ENCODE results near the gene CCNY. TPM values are rescaled to one million over a fixed set of nuclear protein-coding genes. Genes with fewer than 3 reads are reported as not detected.

The CCNY gene
- polyA plus RNA-seq, 3 donors = 93.1 to 115 (median 113) TPM

- no peak for DNase-seq (ENCODE audit: extremely low read depth in 1 of 11, low read depth in 9 of 11, low spot score in 4 of 11)
Measured at GRCh38 chr10:35434533-35434932, 98.2 kb downstream of the CCNY start.

DNA sequence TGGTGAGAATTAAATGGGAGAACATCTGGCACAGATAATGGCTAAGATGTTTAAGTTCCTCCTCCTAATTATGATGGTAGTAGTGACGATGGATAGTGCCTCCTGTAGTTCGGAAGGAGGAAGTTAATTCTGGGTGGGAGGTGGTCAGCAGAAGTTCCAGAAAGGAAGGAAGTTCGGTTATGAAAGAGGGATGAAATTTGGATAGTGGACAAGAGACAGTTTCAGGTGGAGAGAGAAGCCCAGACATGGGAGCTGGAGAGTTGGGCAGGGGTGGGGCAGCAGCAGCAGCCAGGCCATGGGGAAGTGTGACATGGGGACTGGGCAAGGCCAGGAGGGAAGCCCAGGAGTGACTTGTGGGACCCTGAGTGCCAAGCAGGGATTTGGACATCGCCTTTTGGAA is 99.5 kb downstream of the CCNY start:
- no peak for DNase-seq (ENCODE audit: extremely low read depth in 1 of 11, low read depth in 9 of 11, low spot score in 4 of 11)

DNA sequence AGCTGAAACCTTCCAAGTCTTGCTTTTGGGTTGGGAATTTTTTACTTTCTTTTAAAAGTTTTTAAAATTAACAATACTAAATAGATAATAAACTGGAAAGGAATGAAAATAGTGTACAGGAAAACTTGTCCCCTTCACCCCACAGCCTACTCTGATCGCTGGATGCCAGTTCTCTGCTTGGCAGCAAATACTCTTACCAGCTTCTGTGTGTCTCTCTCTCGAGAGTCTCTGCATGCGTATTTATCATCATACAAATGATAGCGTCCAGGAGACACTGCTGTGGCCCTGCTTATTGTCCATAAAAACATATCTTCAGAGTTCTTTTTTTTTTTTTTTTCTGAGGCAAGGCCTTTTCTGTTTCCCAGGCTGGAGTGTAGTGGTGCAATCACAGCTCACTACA is 101.5 kb downstream of the CCNY start:
- DNase-seq (ENCODE audit: extremely low read depth in 1 of 11, low read depth in 9 of 11, low spot score in 4 of 11) = no peak

GRCh38 chr10:35438718-35439571 is 102.6 kb downstream of the CCNY start:
- no peak for DNase-seq (ENCODE audit: extremely low read depth in 1 of 11, low read depth in 9 of 11, low spot score in 4 of 11)

GRCh38 chr10:35440016-35440415 is 103.7 kb downstream of the CCNY start:
- DNase-seq (ENCODE audit: extremely low read depth in 1 of 11, low read depth in 9 of 11, low spot score in 4 of 11) = no peak

DNA sequence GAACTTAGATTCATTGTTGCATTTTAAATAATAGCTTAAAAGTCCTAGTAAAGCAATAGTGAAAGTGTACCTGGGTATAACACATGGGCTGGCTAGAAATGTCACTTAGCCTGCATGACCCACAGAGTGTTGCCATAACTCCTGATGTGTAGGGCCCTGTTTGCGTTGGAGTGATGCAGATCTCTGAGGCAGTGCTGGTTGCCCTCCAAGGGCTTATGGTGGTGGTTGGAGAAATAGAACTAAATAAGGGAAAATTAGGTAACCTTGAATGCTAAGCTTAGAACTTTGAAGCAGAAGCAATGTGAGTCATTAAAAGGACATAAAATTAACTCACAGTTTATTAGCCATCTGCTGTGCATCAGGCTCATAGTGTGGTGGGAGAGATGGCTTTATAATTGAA is 105.7 kb downstream of the CCNY start:
- no peak for DNase-seq (ENCODE audit: extremely low read depth in 1 of 11, low read depth in 9 of 11, low spot score in 4 of 11)

- DNase-seq (ENCODE audit: extremely low read depth in 1 of 11, low read depth in 9 of 11, low spot score in 4 of 11) = no peak
Measured at GRCh38 chr10:35442592-35442991, 106.3 kb downstream of the CCNY start.

GRCh38 chr10:35443858-35444257 is 107.5 kb downstream of the CCNY start:
- no peak for DNase-seq (ENCODE audit: extremely low read depth in 1 of 11, low read depth in 9 of 11, low spot score in 4 of 11)

GRCh38 chr10:35445150-35445884 is 109.0 kb downstream of the CCNY start:
- DNase-seq (ENCODE audit: extremely low read depth in 1 of 11, low read depth in 9 of 11, low spot score in 4 of 11) = no peak

- DNase-seq (ENCODE audit: extremely low read depth in 1 of 11, low read depth in 9 of 11, low spot score in 4 of 11) = no peak
Measured at GRCh38 chr10:35446439-35446838, 110.1 kb downstream of the CCNY start.

DNA sequence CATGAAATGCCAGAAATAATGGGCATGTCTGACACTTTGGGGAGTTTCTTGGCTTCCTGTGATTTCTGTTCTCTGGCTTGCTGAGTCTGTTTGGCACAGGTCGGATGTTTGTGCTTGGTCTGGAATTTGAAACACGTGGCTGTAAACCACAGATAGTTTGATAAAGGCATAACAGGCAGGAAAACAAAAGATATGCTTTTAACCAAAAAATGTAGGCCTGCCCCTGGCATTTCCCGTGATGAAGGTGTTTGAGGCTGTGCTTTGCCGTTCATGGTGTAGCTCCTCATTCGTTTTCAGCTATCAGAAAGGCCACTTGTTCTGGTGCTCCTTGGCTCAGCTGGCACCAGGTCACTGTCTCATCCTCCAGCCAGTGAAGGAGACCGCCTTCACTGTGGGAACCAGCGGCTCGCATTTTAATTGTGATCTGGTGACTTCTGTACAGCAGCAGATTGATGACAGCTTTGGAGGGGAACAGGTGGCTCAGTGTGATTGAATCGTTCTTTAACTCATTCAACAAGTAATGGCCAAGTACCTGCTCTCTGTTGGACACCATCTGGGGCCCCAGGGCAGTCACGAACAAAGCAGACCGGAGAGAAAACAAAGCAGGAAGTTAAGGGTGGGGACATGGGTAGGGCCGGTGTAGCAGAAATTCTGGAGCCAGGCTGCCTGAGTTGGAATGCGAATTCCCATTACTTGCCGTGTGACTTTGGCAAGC is 111.5 kb downstream of the CCNY start:
- DNase-seq (ENCODE audit: extremely low read depth in 1 of 11, low read depth in 9 of 11, low spot score in 4 of 11) = no peak

DNA sequence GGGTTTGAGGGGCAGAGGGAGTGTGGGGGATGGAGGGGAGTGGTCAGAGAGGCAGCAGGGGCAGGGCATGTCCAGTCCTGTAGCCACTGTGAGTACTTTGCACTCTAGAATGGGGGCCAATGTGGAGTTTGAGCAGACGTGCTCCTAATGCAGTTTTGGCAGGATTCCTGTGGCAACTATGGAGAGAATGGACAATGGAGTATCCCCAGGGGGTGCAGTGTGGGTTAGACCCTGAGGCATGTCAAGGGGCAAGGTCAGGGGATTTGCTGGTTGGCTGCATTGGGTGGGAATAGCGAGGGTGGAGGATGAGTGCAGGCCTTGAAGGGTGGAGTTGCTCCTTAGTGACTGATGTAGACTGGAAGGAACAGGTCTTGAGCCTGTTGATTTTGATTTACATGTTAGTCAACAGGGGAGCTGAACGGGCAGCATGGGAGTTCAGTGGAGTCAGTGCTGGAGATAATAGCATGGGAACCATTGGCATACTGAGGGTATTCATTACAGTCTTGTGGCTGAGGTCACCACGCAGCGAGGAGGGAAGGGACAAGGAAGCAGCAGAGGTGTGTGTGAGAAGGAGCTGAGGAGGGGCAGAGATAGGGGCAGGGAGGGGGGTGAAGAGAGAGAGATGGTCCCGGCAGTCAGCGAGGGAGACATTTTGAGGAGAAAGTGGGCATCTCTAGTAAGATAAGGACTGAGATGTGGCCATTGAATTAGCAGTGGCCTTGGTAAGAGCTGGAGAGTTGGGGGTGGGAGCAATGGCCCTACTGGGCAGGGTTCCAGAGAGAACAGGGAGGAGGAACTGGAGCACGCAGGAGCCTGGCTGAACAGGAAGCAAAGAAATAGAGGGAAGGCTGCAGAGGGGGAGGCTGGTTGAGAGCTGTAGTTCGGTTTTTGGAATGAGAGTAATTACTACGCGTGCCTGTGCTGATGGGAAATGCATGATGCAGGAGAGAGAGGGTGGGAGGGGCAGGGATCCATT is 112.7 kb downstream of the CCNY start:
- DNase-seq (ENCODE audit: extremely low read depth in 1 of 11, low read depth in 9 of 11, low spot score in 4 of 11) = peak in 1 of 11 donors; percentile 34

- DNase-seq (ENCODE audit: extremely low read depth in 1 of 11, low read depth in 9 of 11, low spot score in 4 of 11) = no peak
Measured at GRCh38 chr10:35449944-35450343, 113.6 kb downstream of the CCNY start.

DNA sequence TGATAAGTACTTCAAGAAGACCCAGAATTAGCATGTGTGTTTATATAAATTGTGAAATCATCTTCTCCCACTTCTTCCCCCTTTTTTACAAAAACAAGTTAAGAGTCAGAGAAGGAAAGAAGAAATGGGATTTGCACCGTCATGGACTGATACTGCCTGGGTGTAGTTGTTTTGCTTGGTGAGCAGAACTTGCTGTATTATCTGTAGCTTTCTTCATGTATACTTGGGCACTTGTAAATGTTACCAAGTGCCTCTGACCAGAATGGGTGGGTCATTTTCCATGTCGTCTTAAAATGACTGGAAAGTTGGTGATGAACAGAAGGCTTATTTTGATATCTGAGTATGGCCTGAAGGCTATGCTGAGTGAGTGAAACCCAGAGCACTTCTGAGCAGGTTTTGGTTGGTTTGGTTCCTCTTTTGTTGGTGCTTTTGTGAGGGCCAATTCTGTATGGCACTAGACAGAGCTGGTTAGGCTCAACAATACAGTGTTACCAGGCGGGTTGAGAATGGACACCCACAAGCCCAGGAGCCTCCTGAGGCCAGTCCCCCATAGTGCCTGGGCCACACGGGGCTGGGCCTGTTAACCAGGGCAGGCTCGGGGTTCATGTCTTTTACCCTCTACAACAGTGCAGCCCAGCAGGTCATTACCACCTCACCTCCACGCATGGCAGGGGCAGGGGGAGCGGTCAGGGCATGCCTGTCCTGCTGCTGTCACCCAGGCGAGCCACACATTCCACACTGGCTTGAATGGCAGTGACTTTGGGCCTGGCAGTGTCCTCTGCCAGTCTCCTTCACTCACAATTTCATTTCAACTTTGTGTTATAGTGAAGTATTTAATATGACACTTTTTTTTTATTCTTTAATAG is 115.1 kb downstream of the CCNY start:
- no peak for DNase-seq (ENCODE audit: extremely low read depth in 1 of 11, low read depth in 9 of 11, low spot score in 4 of 11)

DNA sequence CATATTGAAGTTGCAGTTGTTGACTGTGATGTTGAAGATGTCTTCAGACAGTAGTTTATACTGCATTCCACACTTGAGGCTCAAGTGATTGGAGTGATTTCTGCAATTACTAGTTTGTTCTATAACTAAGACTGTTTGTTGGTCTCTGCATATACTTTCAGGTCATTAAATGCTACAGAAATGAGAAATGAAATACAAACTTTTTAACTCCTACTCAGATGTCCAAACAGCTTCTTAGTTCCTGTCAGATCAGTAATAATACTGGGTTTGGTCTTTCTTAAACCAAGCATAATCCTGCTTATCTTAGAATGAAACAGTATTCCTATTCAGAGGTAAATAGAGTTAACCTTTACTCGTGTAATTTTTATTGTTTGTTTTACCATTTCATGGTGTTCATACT is 115.9 kb downstream of the CCNY start:
- no peak for DNase-seq (ENCODE audit: extremely low read depth in 1 of 11, low read depth in 9 of 11, low spot score in 4 of 11)

DNA sequence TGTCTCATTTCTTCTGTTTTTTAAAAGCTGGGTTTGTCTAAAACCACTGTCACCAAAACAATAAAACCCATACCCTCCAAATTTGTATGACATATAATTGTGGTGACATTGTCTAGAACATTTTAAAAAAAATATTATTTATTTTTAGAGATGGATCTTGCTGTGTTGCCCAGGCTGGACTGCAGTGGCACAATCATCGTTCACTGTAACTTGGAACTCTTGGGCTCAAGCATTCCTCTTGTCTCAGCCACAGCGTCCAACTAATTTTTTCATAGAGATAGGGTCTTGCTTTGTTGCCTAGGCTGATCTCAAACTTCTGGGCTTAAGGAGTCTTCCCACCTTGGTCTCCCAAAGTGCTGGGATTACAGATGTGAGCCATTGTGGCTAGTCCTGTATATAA is 116.5 kb downstream of the CCNY start:
- DNase-seq (ENCODE audit: extremely low read depth in 1 of 11, low read depth in 9 of 11, low spot score in 4 of 11) = no peak

DNA sequence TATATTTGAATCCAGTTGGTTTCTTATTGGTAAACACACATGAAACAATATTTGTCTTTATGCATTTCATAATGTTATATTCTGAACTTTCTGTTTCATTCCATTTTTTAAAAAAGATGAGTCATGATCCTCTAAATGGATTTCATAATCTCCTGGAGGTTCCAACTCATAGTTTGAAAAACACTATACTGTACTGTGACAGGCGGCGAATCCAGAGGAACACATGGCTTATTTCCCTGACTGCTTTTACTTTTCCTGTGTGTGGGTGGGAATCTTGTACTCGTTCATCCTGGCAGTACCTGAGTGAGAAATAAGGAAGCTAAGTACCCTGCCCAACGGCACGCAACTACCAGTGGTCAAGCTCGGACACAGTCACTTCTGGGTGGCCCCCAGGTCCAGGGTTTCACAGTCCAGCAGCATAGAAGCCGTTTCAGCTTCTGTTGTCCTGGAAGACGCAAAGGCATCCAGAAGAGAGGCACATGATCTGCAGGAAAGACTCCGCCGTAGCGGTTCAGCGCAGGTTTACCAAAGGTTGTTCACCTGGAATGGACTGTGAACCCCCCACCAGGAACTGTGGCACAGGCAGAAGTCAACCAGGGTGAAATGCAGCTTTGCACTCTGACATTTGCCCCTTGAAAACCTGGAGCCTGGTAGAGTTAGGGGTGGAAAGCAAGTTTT is 117.7 kb downstream of the CCNY start:
- no peak for DNase-seq (ENCODE audit: extremely low read depth in 1 of 11, low read depth in 9 of 11, low spot score in 4 of 11)
